ENCODE results near the gene POLR1E.

DNA sequence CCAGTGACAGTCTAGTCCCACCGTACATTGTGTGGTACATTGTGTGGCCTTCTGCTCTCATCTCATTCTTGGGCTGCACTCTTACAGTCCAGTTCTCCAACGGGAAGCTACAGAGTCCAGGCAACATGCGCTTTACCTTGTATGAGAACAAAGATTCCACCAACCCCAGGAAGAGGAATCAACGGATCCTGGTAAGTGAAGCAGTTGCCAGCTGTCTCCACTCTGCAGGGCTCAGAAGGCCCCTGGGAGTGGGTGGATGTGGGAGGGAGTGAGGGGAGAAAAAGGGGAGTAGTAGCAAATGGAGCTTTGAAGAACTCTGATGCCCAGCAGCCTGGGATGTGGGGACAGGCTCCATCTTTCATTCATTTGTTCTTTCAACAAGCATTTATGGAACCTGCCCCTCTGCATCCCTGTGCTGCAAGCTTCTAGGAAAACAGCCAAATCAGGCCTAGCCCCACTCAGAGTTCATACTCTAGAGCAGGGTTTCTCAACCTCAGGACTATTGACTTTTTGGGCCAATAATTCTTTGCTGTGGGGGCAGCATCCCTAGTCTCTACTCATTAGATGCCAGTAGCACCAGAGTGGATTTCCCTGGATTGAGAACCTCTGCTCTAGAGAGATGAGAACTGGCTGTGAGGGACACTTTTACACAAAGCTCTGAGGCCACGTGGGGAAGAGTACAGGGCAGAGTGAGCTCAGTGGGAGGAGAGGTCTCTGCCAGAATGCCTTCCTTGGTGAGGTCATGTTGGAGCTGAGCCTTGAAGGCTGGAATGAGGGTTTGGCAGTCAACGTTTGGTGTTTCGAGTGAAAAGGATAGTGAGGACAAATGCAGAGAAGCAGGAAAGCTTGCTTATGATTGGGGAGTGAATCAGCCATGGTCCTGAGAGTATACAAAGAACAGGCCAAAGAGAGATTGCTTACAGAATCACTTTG, 1.1 kb downstream of the POLR1E start:
- TF ChIP-seq TAF1 (IDR thresholded peaks at IDR 0.05; ENCODE audit: low read depth, low read length), result no peak
- TF ChIP-seq POLR2AphosphoS5 (IDR thresholded peaks at IDR 0.05; ENCODE audit: low read depth, low read length), result no peak
- TF ChIP-seq POLR2A (IDR thresholded peaks at IDR 0.05; ENCODE audit: low read depth, low read length), result no peak
- TF ChIP-seq PAX5 (IDR thresholded peaks at IDR 0.05; ENCODE audit: insufficient read depth, low read length, severe bottlenecking), result no peak

Data from GM12891 (cell line).